HG02970 (cell line): Measurements from ENCODE around the gene TM4SF4.

ENCODE experiments used
- ATAC-seq: cut with Tn5 transposase; IDR thresholded peaks from one replicate; pipeline ENCODE4 v1.9.1; 2021; ENCODE audit warnings: mild to moderate bottlenecking, moderate library complexity, moderate number of reproducible peaks; ENCODE audit not compliant: unreplicated experiment, low FRiP score

TM4SF4 gene

DNA sequence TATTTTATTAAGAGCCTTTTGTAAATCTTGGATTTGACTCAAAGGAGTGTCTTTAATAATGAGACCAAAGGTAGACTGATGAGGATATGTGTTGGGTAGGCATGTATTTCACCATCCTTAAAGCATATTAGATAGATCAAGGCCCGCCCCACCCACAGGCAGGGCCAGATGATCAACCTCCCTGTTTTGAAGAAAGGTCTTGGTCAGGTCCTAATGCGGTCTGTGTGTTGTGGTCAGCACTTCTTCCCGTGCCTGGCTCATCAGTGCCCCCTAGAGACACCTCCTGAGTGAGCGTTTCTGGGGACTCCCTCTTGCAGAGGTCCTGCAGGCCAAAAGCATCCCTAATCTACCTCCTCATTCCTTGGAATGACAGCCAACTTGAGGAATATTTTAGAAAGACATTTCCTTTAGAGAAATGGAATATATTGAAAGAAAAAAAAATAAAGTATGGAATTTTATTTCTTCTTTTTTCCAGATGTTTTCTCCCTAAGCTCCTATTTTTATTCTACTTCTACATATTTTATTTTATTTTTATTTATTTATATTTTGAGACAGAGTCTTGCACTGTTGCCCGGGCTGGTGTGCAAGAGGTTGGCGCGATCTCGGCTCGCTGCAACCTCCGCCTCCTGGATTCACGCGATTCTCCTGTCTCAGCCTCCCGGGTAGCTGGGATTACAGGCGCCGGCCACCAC, 6.0 kb downstream of the TM4SF4 start:
- no peak for ATAC-seq

GRCh38 chr3:149481056-149481455, 6.6 kb downstream of the TM4SF4 start:
- ATAC-seq: no peak

GRCh38 chr3:149481491-149481890, 7.0 kb downstream of the TM4SF4 start:
- no peak for ATAC-seq

- ATAC-seq: no peak
Measured at GRCh38 chr3:149486726-149487125, 12.2 kb downstream of the TM4SF4 start.

DNA sequence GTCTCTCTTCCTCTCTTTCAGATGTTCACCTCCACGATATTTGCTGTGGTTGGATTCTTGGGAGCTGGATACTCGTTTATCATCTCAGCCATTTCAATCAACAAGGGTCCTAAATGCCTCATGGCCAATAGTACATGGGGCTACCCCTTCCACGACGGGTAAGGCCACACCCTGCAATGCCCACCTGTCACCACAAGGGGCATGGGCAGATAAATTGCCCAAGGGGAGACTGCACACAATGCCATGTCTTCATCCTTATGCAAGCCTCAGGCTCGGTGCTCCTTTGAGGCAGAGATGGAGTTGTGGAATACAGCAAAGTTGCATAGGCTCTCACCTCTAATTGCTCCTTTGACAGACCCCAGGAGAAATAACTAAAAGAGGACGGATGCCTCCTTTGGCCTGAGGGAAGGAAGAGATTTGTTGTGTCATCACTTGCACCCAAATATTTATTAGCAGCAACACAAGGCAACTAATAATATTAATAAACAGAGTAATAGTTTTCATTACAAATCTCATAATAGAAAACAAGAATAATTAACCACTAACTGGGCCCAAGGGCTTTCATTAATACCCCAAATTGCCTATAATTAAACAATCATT, 13.2 kb downstream of the TM4SF4 start:
- ATAC-seq: no peak

- no peak for ATAC-seq
Measured at GRCh38 chr3:149489060-149489690, 14.7 kb downstream of the TM4SF4 start.

DNA sequence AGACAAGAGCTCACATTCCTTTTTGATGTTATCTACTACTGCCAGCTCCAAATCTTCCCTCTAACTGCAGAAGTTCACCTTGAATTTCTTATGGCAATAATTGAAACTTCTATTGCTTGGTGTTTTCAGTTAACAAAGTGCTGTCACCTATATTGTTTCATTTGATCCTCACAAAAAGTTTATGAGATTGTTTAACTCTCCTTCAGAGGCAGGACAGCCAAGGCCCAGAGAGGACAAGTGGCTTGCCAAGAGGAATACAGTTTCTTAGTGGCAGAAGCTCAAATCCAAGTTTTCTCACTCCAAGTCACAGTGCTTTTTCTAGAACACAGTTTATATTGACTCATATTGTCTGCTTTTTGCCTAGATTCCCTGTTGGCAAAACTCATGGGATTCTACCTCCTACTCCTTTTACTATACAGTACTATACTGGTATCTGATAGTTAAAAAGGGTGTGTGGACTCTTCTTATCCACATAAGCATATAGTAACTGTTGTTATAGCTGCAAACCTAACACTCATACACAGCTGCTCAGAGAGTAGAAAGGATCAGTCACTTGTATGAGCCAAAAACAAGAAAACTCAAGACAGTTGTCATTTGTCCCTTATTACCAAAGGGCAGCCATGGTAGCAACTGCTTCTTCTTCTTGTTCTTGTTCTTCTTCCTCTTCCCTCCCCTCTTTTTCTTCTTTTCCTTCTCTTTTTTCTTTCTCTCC, 15.9 kb downstream of the TM4SF4 start:
- ATAC-seq: no peak

- no peak for ATAC-seq
Measured at GRCh38 chr3:149493315-149494021, 19.0 kb downstream of the TM4SF4 start.

GRCh38 chr3:149494022-149494758, 19.7 kb downstream of the TM4SF4 start:
- ATAC-seq: no peak

DNA sequence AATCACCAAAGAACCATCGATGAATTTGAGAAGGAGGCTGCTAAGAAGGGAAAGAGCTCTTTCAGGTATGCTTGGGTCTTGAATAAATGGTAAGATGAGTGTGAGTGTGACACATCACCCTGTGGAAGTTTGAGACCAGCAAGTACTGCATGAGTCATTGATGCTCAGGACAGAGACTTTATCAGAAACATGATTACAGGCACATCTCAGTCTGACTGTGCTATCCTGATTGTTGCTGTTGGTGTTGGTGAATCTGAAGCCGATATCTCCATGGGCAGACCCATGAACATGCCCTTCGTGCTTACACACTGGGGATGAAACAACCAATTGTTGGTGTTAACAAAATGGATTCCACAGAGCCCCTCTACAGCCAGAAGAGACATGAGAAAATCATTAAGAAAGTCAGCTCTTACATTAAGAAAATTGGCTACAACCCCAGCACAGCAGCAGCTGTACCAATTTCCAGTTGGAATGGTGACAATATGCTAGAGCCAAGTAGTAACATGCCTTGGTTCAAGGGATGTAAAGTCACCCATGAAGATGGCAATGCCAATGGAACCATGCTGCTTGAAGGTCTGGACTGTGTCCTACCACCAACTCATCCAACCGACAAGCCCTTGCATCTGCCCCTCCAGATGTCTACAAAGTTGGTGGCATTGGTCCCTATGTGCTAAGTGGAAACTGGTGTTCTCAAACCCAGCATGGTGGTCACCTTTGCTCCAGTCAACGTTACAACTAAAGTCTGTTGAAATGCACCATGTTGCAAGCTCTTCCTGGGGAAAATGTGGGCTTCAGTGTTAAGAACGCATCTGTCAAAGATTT, 20.5 kb downstream of the TM4SF4 start:
- ATAC-seq: no peak

- no peak for ATAC-seq
Measured at GRCh38 chr3:149495581-149496125, 21.2 kb downstream of the TM4SF4 start.

- no peak for ATAC-seq
Measured at GRCh38 chr3:149496891-149497290, 22.4 kb downstream of the TM4SF4 start.

DNA sequence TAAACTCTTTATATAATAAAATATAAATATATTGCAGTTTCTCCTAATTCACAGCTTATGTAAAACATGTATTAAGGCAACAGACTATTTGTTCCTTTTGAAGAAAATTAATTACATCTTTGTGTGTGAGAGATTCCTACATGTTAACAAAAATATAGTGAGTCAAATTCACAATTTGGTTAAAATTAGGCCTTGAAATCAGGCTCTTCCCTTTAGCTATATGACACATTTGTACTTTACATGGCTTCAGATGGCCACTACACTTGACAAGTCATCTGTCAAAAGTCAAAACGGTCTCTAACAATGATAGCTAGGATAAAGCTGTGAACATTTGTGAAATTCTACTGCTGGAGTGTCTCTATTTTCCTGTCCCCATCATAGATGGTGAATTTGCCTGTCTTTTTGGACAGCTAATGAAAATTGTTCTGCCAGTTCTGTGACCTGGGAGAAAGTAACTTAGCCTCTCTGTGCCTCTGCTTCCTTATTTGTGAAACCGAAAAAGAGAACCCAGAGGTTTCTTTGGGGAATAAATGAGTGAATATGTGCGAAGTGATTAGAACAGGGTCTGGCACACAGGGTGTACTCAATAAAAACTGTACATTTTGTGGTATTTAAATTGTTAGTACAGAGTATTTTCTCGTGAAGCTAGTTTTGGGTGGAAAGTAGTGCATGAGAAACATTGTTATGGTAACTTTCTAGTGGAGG, 23.6 kb downstream of the TM4SF4 start:
- ATAC-seq: no peak

- ATAC-seq: no peak
Measured at GRCh38 chr3:149501524-149501923, 27.0 kb downstream of the TM4SF4 start.

DNA sequence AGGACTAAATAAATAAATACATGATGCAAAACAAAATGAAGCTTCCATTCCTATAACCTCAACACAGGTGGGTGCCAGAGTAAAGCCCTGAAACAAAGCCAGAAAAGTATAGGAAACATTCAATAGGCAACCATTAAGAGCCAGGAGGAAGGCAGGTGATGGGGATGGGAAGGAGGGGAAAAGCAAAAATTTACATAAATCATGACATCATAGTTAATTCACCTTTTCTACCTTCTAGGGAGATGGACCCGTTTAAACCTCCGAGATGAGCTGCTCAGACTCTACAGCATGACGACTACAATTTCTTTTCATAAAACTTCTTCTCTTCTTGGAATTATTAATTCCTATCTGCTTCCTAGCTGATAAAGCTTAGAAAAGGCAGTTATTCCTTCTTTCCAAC, 27.9 kb downstream of the TM4SF4 start:
- no peak for ATAC-seq

DNA sequence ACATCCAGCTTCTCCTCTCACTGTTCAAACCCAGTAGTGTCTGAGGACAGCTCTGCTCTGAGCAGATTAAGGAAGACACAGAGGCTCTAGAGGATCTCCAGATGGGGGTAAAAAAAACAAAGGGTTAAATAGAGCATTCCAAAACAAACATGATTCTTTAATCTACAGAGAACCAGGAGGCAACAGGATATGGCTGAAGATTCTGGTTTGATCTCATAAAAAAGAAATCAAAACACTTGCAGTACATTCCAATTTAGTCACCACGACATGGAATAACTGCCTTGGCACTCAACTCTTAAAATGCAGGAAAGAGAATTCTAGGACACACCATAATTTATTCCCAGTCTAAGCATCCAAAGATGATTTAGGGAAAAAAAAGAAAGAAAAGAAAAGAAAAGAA, 32.0 kb downstream of the TM4SF4 start:
- no peak for ATAC-seq

GRCh38 chr3:149506965-149507364, 32.5 kb downstream of the TM4SF4 start:
- no peak for ATAC-seq
